Liver (tissue), 3 donors: Measurements from ENCODE around the gene SMIM26.

Experiments
- CTCF ChIP-seq: fragments of 150-350 bp; IDR thresholded peaks from 2 replicates; pipeline ENCODE4 v1.5.1; 2017; ENCODE audit warnings: improper control_type of control experiment, low read depth, low read length; ENCODE audit not compliant: missing input control
- EGR1 ChIP-seq, 2 donors: IDR thresholded peaks; 2 replicates each; pipeline ENCODE4 v1.6.1; 2016 to 2018; ENCODE audit warnings: antibody characterized with exemption in 2 of 2, low read depth in 2 of 2
- NR2F2 ChIP-seq: IDR thresholded peaks from 2 replicates; pipeline ENCODE4 v1.6.1; 2016; ENCODE audit warnings: antibody characterized with exemption
- TF ChIP-seq, protein P1 (sequence below): IDR thresholded peaks from 2 replicates; pipeline ENCODE4 v1.6.1; 2016; ENCODE audit warnings: antibody characterized with exemption
- donor health status: healthy.
- donor health status: healthy.

DNA sequence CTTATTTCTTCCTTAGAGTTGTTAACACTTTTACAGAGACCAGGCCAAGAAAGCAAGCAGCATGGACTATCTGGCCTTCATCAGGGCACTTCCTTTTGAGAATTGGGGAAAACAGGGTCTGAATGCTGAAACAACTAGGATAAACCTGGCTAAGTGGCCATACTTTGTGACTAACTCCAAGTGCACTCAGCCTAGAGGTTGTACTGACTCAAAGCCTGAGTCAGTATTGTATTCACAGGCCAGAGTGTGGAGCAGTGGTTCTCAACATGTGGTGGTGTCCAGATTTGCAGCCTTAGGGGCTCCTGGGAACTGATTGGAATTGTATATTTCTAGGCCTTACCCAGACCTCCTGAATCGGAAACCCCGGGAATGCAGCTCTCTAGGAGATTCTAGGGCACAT, 39.4 kb upstream of the SMIM26 start:
- TF ChIP-seq EGR1 (IDR thresholded peaks at IDR 0.05; ENCODE audit: low read depth in 2 of 2) (no peak), CTCF (no peak), NR2F2 (no peak)
- TF ChIP-seq, protein P1, sequence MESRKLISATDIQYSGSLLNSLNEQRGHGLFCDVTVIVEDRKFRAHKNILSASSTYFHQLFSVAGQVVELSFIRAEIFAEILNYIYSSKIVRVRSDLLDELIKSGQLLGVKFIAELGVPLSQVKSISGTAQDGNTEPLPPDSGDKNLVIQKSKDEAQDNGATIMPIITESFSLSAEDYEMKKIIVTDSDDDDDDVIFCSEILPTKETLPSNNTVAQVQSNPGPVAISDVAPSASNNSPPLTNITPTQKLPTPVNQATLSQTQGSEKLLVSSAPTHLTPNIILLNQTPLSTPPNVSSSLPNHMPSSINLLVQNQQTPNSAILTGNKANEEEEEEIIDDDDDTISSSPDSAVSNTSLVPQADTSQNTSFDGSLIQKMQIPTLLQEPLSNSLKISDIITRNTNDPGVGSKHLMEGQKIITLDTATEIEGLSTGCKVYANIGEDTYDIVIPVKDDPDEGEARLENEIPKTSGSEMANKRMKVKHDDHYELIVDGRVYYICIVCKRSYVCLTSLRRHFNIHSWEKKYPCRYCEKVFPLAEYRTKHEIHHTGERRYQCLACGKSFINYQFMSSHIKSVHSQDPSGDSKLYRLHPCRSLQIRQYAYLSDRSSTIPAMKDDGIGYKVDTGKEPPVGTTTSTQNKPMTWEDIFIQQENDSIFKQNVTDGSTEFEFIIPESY, result no peak
